Measurements from ENCODE around the gene MYO5C. TPM values are rescaled to one million over a fixed set of nuclear protein-coding genes. Genes with fewer than 3 reads are reported as not detected.
A peak's percentile ranks its signal among the peaks of the same experiment; 100 is the strongest.

The MYO5C gene
- total RNA-seq, 1 experiment from 2014 or later, result 23.4 TPM

GRCh38 chr15:52146776-52147175, 148.8 kb downstream of the MYO5C start:
- DNase-seq (ENCODE audit: low spot score), result no peak

GRCh38 chr15:52146261-52146660, 149.3 kb downstream of the MYO5C start:
- no peak for DNase-seq (ENCODE audit: low spot score)

GRCh38 chr15:52144656-52145178, 150.9 kb downstream of the MYO5C start:
- DNase-seq (ENCODE audit: low spot score), result no peak

- peak; percentile 28 for DNase-seq (ENCODE audit: low spot score)
Observed at GRCh38 chr15:52143873-52144272, 151.7 kb downstream of the MYO5C start.

Small RNA genes lying within 50 kb of the gene (small RNA-seq; reads per million reads assigned to genes)
- gene MIR1266, result 0.29 reads per million
- not detected for gene RF00019

Other genes starting within 250 kb of the MYO5C start
- gene BCL2L10, start 183.0 kb downstream of the MYO5C start, total RNA-seq (2014; rRNA removed; shearing (Covaris generic)), result 1.3 and 1.5 TPM in 2 replicates
- gene GNB5, start 104.4 kb downstream of the MYO5C start, total RNA-seq (2014; rRNA removed; shearing (Covaris generic)), result 25.2 and 32.8 TPM in 2 replicates
- gene MYO5A, start 233.1 kb upstream of the MYO5C start, total RNA-seq (2014; rRNA removed; shearing (Covaris generic)), result 0.76 and 0.91 TPM in 2 replicates